ENCODE data around the gene H2BK1.

Gene H2BK1

DNA sequence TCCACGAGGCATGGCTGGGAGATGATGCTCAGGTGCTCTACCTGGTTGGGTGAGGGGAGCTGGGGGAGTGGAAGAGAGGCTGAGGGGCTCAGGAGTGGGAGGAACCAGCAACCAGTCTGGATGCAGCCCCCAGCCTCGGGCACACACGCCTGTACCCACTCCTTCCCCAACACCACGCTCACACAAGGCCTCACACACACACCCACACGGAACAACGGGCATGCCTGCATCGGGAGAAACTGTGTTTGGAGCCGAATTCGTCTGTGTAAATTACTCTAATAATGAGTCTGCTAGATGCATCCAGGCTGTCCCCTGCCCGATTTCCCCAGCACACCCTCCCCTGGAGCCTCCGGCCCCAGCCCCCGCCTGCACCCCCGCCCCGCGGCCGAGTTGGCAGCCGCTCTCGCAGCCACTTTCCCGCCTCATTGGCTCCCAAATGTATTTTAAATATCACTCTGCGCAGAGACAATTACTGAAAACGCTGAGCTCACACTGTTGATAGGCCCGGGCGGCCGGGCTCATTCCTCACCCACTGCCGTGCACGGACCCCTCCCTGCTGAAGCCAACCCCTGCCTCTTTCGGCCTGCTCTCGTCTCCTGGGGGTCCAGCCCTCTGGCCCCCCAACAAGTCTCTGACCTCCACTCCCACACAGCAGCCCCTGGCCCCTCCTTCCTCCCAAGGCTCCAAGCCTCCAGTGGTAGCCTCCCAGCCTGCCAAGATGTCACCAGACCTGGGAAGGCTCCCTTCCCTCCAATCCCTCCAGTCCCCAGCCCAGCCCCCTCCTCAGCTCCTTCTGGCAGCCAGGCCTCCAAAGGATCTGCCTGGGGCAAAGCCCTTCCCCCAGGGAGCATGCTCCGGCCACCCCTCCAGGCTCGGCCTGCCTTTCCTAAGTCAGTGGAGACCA lies 11.1 kb downstream of the H2BK1 start:
- DNase-seq: no peak

DNA sequence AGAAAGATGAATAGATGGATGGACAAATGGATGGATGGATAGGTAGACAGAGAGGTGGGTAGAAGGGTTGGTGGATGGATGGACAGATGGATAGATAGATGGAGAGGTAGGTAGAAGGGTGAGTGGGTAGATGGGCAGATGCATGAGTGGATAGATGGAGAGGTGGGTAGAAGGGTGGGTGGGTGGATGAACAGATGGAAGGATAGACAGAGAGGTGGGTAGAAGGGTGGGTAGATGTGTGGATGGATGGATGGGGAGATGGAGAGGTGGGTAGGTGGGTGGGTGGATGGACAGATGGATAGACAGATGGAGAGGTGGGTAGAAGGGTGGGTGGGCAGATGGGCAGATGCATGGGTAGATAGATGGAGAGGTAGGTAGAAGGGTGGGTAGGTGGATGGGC lies 12.4 kb downstream of the H2BK1 start:
- DNase-seq: no peak

DNA sequence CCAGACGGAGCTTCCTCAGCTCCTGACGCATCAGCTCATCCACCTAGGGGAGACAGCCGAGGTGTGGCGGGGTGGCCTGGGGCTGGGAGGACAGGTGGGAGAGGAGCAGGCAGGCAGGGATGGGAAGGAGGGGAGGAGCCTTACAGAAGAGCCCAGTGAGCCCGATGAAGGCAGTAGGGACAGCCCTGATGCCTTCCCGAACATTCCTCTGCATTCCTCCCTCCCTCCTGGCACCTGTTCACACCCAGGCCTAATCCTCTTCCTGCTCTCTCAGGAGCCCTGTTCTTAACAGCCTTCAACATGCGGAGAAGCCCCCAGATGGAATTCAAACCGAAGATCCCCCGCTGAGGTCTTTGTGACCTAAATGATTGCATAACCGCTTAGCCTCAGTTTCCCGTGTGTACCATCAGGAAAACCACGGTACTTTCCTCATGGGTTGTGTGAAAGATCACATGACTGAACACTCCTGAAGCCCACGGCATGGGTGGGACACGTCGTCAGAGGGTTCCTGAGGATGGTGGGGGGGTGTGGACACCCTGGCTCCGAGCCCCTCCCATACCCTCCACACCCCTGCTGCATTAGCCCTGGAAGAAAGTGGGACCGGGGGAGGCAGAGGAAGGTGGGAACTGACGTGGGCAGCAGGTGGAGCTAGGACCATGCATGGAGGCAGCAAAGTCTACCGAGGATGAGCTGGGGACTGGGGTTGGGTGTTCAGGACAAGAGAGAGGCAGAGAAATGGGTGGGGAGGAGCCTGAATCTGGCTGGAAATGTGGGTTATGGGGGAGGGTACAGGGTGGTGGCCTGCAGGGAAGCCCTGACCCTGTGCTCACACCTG lies 14.5 kb downstream of the H2BK1 start:
- DNase-seq: no peak

DNA sequence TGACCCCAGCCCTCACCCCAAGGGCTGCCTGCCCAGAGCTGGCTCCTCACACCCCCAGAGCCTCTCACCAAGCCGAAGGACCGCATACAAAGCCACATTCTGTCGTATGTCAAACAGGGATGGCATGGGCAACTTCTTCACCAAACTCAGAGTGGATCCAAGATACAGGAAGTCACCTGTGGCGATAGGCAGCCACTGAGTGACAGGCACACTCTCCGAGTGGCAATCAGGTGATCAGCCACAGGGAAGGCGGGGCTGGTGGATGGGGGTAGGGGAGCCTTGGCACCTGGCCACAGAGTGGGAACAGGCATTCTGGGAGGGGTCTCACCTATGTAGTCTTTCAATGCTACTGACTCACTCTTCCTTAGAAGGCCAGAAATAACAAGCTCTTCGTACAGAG lies 16.1 kb downstream of the H2BK1 start:
- no peak for DNase-seq

DNA sequence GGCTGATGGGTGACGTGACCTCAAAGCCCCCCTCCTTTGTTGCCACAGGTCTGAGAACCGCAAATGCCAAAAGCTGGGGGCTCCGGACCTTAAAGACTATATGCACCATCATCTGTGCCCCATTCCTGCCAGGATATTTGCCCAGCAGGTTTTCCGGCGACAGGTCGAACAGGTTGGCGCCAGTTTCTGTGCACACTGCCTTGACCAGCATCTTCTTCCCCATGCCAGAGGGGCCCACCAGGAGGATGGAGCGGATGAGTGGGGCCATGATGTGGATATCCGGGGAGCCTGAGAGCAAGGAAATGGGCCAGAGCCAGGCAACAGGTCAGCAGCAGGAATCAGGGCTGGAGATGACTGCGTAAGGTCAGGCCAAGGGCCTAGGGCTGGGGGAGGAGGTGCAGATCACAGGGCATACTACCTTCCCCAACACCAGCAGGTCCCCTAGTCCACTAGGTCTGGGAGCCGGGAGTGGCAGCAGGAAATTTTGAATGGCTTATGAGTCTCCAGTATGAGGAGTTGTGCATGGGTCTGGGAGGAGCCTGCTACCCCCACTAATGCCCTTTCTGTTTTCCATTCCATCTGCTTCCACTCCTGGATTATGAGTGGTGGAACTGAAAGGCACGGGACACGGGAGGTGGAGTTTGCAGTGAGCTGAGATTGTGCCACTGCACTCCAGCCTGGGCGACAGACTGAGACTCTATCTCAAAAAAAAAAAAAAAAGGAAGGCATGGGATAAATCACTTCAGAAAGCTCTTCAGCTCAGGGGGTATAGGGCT lies 16.9 kb downstream of the H2BK1 start:
- no peak for DNase-seq

DNA sequence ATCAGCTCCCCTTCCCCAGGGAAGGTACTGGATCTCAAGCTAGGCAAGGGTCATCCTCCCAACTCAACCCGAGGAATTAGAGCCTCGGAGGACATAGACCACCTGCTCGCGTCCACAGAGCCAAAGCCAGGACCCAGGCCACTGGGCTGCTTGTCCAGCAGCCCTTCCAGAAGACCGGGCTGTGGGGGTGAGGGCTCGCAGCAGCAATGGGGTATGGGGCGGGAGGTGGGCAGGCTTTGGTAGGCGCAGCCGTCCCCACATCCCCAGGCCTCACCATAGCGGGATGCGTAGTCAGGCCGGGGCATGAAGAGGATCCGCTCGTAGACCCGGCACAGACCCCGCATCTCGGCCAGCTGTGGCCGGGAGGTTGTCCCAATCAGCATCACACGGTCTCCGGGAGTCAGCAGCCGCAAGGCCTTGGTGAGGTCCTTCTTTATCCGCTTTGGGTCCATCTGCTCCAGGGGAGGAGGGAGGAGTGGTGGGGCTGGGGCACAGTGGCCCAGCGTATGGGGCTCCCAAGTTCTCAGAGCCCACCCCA lies 18.2 kb downstream of the H2BK1 start:
- DNase-seq: no peak

DNA sequence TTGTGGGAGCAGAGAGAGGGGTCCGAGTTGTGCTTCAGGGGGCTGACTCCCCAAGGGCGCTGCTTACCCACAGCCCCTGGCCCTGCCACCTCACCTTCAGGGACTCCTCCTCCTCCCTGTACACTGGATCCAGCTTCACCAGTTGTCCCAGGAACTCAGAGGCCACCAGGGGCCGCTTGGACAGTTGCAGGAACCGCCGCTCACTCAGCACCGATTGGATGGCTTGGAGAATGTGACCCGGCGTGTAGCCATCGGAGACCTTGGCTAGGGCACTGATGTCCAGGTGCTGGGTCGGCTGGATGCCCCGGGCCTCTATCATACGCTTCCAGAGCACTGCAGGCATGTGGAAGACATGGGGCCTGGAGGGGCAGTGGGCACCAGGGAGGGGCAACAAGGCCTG lies 18.7 kb downstream of the H2BK1 start:
- no peak for DNase-seq

DNA sequence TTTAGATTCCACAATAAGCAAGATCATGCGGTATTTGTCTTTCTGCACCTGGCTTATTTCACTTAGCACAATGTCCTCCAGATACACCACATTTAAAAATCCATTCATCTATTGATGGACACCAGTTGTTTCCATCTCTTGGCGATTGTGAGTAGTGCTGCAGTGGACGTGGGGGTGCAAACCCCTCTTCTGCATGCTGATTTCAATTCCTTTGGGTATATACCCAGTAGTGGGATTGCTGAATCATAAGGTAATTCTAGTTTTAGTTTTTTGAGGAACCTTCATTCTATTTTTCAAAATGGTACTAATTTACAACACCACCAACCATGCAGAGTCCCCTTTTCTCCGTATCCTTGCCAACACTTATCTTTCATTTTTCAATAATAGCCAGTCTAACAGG lies 21.2 kb downstream of the H2BK1 start:
- no peak for DNase-seq

DNA sequence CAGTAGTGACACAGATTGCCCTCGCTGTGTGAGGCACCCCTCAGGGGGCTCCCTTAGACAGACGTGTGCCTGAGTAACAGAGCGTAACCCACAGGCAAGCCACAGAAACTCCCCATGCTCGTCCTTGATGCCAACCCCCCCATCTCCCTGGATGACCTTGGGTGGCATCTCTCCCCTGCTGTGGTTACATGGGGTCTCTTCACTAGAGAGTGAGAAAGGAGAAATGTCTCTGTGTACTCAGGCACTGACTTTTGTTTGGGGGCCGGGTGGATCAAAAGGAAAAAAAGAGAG lies 22.1 kb downstream of the H2BK1 start:
- DNase-seq: no peak

DNA sequence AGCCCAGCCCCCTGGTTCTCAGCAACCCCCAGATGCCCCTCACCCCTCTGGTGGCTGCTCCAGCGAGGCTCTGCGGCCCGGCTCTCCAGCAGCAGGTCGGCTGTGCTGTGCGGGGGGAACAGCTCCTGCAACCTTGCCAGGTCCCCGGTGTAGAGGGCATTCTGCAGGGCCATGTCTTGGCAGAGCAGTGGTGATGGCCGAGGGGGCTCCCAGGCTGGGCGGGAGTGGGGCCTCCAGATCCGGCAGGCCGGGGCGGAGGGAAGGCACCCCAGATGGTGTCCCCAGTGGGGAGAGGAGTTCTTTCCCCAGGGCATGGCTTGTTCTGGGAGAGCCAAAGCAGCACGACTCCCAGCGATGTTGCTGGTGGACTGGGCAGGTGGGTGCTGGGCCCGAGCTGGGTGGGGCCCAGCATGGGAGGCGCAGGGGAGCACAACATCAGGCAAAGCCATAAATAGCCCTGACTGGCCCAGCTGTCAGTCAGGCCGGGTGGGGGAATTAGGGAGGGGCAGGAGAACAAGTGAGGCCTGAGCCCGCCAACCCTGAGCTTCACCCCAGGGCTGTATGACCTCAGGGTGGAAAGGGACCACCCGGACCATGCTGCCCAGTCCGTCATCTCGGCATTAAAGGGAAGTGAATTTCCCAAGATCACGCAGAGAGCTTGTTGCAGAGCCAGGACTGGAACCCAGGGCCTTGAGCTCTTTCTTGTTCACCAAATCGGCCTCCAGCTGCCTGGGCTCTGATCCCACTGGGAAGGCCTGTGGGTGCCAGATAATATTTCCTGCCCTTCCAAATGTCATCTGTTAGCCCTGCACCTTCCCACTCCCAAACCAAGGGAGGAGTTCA lies 22.7 kb downstream of the H2BK1 start:
- DNase-seq: no peak

DNA sequence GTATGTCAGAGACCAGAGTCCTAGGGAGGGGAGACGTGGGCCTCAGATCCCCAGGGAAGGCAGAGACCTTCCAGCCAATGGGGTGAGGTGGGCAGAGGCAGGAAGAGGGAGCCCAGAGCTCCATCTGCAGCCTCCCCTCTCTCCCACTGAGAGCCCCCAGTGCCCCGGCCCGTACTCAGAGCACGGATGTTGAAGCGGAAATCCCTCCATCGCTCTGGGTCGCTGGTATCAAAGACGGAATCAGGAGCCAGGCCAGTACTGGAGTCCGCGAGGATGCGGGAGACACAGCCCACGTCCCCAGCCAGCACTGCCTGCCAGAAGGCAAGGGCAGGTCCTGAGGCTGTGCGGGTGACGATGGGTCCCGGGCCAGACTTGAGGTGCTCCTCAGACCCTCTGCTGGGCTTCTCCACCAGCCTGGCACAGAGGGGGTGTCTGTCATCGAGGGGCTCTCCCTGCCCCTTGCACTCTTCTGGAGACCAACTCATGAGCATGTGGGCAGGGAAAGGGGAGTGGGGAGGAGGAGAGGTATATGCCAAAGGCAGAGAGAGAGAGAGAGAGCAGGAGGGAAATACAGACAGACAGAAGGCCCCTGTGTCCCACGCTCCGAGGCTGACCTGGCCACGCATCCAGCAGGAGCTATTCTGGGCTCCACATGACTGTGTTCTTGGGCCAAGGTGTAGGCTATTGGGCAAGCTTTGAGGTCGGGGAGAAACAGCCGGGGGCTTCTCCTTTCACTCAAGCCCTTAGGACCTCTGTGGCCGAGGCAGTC lies 23.5 kb downstream of the H2BK1 start, which contains the start of gene ASB10:
Gene ASB10 (minus strand): TSS at position 611 of the 769 bp plus-strand sequence. CDS start 120 bp downstream, at position 491.
- DNase-seq: no peak

DNA sequence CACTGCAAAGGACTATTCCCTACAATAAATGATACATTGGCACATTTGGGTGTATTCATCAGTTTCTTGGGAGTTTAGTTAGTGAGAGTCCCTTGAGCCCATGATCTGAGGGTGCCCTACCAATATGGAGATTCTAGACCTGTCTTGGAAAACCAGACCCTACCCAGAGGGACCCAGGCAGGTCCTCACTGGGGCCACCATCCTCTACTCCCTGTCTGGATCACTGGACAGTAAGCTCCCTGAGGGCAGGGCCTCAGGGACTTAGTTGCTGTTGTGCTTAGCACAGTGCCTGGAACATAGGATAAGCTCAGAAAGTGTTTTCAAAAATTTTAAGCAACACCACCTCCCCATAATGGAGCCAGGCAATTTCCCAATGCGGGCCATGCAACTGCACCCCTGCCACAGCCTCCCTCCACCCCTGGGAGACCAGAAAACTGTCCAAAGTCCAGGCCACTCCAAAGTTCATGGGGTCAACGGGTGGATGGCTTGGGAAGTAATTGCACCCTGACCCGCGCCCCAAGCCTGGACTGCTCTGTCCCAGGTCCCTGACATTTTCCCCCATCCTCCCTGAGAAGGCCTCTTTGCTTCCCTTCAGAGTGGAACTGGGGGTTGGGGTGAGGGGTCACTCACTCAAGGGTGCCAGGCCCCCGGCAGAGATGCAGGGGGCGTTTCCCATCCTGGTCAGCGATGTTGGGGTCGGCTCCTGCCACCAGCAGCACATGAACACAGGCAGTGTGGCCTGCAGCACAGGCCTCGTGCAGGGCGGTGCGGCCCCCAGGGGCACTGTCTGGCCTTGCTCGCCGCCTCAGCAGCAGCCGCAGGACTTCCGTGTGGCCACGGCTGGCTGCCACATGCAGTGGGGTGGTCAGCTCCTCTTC lies 24.3 kb downstream of the H2BK1 start:
- no peak for DNase-seq

DNA sequence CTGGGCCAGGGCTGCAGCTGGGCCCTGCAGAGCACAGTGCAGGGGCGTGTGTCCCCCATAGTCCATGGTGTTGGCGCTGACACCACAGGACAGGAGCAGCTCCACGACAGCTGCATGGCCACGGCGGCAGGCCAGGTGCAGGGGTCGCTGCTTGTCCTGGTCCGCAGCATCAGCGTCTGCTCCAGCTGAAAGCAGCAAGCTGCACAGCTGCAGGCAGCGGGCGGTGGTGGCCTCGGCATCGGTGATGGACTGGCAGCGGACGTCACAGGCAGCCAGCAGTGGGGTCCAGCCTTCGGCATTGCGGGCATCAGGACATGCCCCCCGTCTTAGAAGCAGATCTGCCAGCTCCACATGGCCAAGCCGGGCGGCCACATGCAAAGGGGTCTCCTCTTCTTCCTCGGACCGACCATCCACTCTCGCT lies 29.3 kb downstream of the H2BK1 start:
- DNase-seq: no peak

DNA sequence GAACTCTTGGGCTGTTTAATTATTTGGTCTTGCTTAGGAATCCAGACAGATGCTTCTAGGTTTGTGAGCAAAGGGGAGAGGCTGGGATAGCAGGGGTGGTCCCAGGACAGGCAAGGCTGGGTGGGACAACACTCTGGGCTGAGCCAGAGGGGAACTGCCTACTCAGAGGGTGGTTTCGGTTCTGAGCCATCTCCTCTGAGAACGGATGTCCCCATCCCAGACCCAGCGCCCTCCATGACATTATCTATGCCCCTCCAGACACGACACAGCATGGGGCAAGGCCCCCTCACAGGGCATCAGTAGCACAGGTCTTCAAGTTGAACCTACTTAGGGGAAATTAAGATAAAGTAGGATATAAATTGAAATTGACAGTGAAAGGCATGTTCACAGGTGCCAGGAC lies 30.3 kb downstream of the H2BK1 start:
- DNase-seq: no peak

DNA sequence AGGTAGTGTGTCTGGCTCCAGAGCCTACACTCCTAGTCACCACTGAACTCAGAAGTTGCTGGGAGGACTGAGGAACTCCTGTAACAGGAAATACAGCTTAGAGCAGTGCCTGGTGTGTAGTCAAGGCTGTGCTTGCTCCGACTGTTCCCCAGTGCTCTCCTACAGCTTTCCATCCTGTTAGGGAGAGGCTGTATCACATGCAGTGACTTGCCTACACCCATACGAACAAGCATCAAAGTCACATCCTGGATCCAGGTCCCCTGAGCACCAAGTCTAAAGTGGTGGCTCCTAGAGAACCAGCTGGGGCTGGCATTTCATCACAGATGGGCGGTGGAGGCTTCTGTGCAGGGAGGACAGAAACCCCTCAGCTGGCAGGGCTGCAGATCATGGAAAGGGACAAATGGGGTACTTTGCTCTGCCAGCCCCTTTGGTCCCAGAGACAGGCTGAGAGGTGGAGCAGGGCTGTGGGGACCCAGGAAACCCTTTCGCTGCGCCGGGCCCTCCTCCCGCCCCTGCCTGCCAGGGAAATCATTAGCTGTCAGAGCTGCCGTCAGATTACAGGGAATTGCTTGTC lies 30.9 kb downstream of the H2BK1 start:
- no peak for DNase-seq

DNA sequence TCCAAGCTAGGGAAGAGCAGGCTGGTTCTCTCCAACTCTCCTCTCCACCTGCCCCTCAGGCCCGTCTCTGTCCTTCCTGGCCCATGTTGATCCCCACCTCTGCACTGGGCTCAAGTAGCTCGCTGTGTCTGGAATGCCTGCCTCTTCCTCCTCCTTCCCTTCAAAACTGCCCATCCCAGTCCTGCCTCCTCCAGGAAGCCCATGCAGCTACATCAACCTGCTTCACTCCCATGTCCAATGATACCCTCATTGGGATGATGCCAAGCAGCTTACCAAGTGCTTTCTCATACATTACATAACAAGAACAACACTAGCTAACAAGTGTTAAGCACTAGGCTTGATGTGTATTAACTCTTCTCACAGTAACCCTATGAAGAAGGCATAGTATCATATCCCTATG lies 31.5 kb downstream of the H2BK1 start:
- no peak for DNase-seq

DNA sequence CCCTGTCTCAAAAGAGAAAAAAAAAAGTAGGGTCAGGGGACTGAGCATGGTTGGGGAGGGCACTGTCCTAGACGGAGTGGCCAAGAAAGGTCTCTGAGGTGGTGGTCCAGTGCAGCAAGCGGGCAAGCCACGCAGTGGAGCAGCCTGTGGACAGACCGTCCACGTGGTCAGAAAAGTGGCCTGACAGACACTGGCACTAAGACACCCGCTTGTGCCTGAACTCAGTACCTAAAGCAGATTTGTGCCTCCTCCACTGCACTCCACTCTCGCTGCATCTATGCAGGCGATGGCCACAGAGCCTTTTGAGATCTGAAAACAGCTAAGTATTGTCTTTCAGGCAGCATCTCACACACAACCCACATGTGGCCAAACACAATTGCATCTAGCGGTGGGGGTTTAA lies 32.1 kb downstream of the H2BK1 start:
- no peak for DNase-seq

DNA sequence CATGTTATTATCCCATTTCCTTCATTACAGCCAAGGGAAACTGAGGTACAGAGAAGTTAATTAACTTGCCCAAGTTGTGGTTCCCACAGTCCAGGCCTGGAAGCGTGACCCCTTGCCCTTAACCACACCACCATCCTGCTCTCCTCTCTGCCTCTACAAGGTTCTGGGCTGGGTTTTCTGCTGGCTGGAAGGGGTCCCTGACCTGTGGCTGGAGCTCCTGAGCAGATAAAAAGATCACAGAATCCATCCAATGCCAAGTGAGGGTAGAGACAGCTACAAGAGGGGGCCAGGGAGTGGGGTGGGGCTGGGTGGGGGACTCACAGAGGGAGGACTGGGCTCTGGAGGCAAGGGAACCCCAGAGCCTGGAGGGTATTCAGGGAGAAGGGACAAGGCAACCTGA lies 33.0 kb downstream of the H2BK1 start:
- DNase-seq: no peak

DNA sequence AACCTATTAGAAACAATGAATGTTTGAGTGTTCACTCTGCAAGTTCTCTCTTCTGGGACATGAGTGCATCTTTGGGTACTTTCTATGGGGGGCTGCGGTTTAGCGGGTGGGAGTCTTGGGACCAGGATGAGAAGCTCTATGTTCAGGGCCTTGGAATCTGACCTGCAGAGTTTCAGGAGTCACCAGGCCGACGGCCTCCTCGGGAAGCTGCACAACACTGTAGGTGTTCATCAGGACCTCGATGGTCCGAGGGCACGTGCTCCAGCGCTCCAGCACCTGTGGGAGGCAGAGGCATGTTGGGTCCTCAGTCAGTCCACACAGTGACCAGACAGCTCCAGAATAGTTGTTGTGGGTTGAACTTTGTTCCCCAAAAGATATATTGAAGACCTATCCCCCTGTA lies 33.9 kb downstream of the H2BK1 start:
- DNase-seq: no peak

DNA sequence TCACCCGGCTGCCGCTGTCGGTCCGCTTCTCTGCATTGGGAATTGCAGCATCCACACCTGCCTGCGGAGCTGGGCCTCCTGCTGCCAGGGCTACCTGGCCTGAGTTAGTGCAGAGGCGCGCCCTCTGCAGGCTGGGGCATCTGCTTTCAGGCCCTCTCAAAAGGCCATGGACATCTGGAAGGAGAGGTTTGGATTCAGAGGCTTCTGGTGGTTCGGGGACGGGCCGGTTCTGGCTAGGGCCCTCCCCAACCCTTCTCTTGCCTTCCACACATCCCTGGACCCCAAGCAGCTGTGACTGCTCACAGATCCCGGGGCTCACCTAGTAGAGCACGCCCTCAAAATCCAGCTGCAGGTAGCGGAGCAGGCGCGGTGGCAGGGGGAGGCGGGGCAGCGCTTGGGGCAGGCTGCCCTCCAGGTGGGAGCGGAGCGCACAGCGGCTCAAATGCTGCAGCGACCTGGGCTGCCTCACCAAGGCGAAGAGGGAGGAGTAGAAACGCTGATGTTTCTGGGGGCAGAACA lies 34.4 kb downstream of the H2BK1 start:
- no peak for DNase-seq

All from KG1 (cell line).